Breast epithelium (tissue), 3 donors: ENCODE measurements around the gene SIK2.

ENCODE experiments used
- CTCF ChIP-seq, 3 donors: fragments of 450-650 bp; IDR thresholded peaks; one replicate each; pipeline ENCODE4 v1.5.1; 2016 to 2017; ENCODE audit warnings: antibody characterized with exemption in 3 of 3, mild to moderate bottlenecking in 3 of 3, moderate library complexity in 3 of 3
- POLR2A ChIP-seq: fragments of 450-650 bp; IDR thresholded peaks from one replicate; pipeline ENCODE4 v1.6.1; 2016; ENCODE audit warnings: antibody characterized with exemption, mild to moderate bottlenecking, moderate library complexity

GRCh38 chr11:111637885-111638284, 35.6 kb downstream of the SIK2 start:
- TF ChIP-seq CTCF (IDR thresholded peaks at IDR 0.05) (no peak), POLR2A (no peak)
